K562 (cell line): Measurements from ENCODE around the gene TAF11. TPM values are rescaled to one million over a fixed set of nuclear protein-coding genes. Genes with fewer than 3 reads are reported as not detected.

Experiments
- ATF6 ChIP-seq: sonication (generic); formaldehyde crosslinking; IDR thresholded peaks from 2 replicates; pipeline ENCODE4 v1.4.0; 2020; ENCODE audit warnings: mild to moderate bottlenecking, missing genetic modification reagents
- CHD2 ChIP-seq: IDR thresholded peaks from 2 replicates; pipeline ENCODE4 v1.6.1; 2011; ENCODE audit warnings: low read depth, low read length
- DDX20 ChIP-seq: fragments of 450-650 bp; IDR thresholded peaks from 2 replicates; pipeline ENCODE4 v1.6.1; 2016; ENCODE audit warnings: missing genetic modification characterization, low read depth, mild to moderate bottlenecking, missing compliant biosample characterization, moderate library complexity
- HNRNPH1 ChIP-seq: fragments of 200-400 bp; formaldehyde crosslinking; optimal IDR thresholded peaks from 2 replicates; pipeline ENCODE3; 2017; ENCODE audit warnings: low read depth, mild to moderate bottlenecking, low read length, moderate library complexity
- HOXB6 ChIP-seq: fragments of 250-450 bp; sonication (Bioruptor Pico); IDR thresholded peaks from 2 replicates; pipeline ENCODE4 v1.5.1; 2022; ENCODE audit warnings: mild to moderate bottlenecking, borderline replicate concordance
- IFI16 ChIP-seq: fragments of 250-450 bp; sonication (Bioruptor Pico); IDR thresholded peaks from 2 replicates; pipeline ENCODE4 v2.1.2; 2022; ENCODE audit warnings: mild to moderate bottlenecking, inconsistent platforms
- MBD2 ChIP-seq: sonication (generic); IDR thresholded peaks from 2 replicates; pipeline ENCODE4 v1.6.1; 2016; ENCODE audit warnings: low read depth, borderline replicate concordance
- NR0B1 ChIP-seq: fragments of 450-650 bp; IDR thresholded peaks from one replicate; pipeline ENCODE4 v1.6.1; 2018; ENCODE audit warnings: mild to moderate bottlenecking, moderate library complexity; ENCODE audit not compliant: partially characterized antibody
- NR1H2 ChIP-seq: sonication (generic); formaldehyde crosslinking; IDR thresholded peaks from 2 replicates; pipeline ENCODE4 v1.4.0; 2020; ENCODE audit warnings: mild to moderate bottlenecking, missing genetic modification reagents
- RBM39 ChIP-seq: fragments of 200-400 bp; formaldehyde crosslinking; optimal IDR thresholded peaks from 2 replicates; pipeline ENCODE3; 2018; ENCODE audit warnings: low read depth, low read length
- TARDBP ChIP-seq: fragments of 450-650 bp; IDR thresholded peaks from 2 replicates; pipeline ENCODE4 v1.6.1; 2016
- TCF7 ChIP-seq: sonication (generic); IDR thresholded peaks from 2 replicates; pipeline ENCODE4 v1.6.1; 2016; ENCODE audit warnings: antibody characterized with exemption, borderline replicate concordance
- ZBTB33 ChIP-seq: sonication (generic); formaldehyde crosslinking; IDR thresholded peaks from 2 replicates; pipeline ENCODE4 v1.8.1; 2023; ENCODE audit warnings: mild to moderate bottlenecking, missing genetic modification reagents
- ZBTB7A ChIP-seq: IDR thresholded peaks from 2 replicates; pipeline ENCODE4 v1.6.1; 2011; ENCODE audit warnings: low read depth, mild to moderate bottlenecking, low read length, moderate library complexity, borderline replicate concordance; ENCODE audit not compliant: control insufficient read depth
- ZNF395 ChIP-seq: fragments of 200-800 bp; sonication (Bioruptor generic); IDR thresholded peaks from 2 replicates; pipeline ENCODE4 v1.6.1; 2017; ENCODE audit warnings: missing genetic modification characterization, missing compliant biosample characterization
- ZNF699 ChIP-seq: fragments of 250-450 bp; sonication (Bioruptor Pico); IDR thresholded peaks from 2 replicates; pipeline ENCODE4 v1.8.0; 2021; ENCODE audit warnings: mild to moderate bottlenecking, moderate library complexity; ENCODE audit not compliant: insufficient replicate concordance
- polyA plus RNA-seq, 8 experiments: library from polyadenylated mRNA; depleted of rRNA in 4 of 8; stranded (reverse) in 5 of 8; unstranded in 3 of 8; fragments of >200 nt; fragmentation: Nextera tagmentation in 2 of 8; fragmentation: Illumina TruSeq in 1 of 8; extraction: Ambion mirVana in 2 of 8; extraction: Trizol in 1 of 8; gene quantifications; 2 replicates each; pipeline versions ENCODE4 v1.2.1 to v1.2.3, GENCODE V29; 2011 to 2014; ENCODE audit warnings: inconsistent platforms in 1 of 8, missing spikeins in 1 of 8
- total RNA-seq, 7 experiments: library from RNA; depleted of rRNA in 6 of 7; stranded (reverse); fragments of >200 nt in 6 of 7; fragmentation: Illumina TruSeq in 2 of 7; extraction: Trizol in 2 of 7; gene quantifications; 2 replicates each; pipeline versions ENCODE4 v1.2.1 to v1.2.3, GENCODE V29; 2011 to 2021; ENCODE audit warnings: low replicate concordance in 1 of 7

TAF11 gene
- total and polyA plus RNA-seq, 9 of the 15 experiments (the other 6 are each of a cell fraction or from before 2014, with no cell fraction given): 40.9 to 91.9 (median 71.9) TPM

GRCh38 chr6:34887753-34888513, at the start of gene TAF11 (continued):
- TF ChIP-seq ZBTB33 (CRISPR knock-in tag) (no peak), DDX20 (tag) (no peak), CHD2 (peak; percentile 21; the same call in 1 of the 2 replicates), TARDBP (peak; percentile 36; the same call in 1 of the 2 replicates), RBM39 (no peak), ZNF699 (CRISPR knock-in tag) (no peak), NR0B1 (no peak), HOXB6 (no peak), MBD2 (peak; percentile 88), ZNF395 (CRISPR knock-in tag) (peak; percentile 47; the same call in 1 of the 2 replicates), HNRNPH1 (no peak), ATF6 (CRISPR knock-in tag) (no peak), ZBTB7A (0 out of 2 replicates have a peak, but pooled peaks have one; percentile 20), TCF7 (0 out of 2 replicates have a peak, but pooled peaks have one; percentile 60), NR1H2 (CRISPR knock-in tag) (no peak), IFI16 (no peak)
